Adrenal gland (tissue), 12 donors: ENCODE data around the gene ADAM29. TPM values are rescaled to one million over a fixed set of nuclear protein-coding genes. Genes with fewer than 3 reads are reported as not detected.

Source experiments
- DNase-seq, 7 donors: peaks; one replicate each; pipeline ENCODE4 v3.0.0-alpha.2; 2019 to 2020
- H3K27ac ChIP-seq, 5 donors: fragments of 200-600 bp; sonication (generic) in 4 of 5; 1 replicate in 3 of 5; 2 replicates in 2 of 5; pipeline versions ENCODE4 v1.5.1 to v1.8.0; 2016 to 2020; ENCODE audit warnings: mild to moderate bottlenecking in 1 of 5
- H3K27me3 ChIP-seq: fragments of 200-600 bp; 2 replicates; pipeline ENCODE4 v1.8.0; 2021
- H3K36me3 ChIP-seq, 2 donors: fragments of 200-600 bp; replicated peaks in 1 of 2; 1 replicate in 1 of 2; 2 replicates in 1 of 2; pipeline versions ENCODE4 v1.5.1 to v1.8.0; 2018 to 2022
- H3K4me1 ChIP-seq, 2 donors: fragments of 200-600 bp; replicated peaks in 1 of 2; 1 replicate in 1 of 2; 2 replicates in 1 of 2; pipeline versions ENCODE4 v1.5.1 to v1.8.0; 2018 to 2021
- H3K4me3 ChIP-seq, 4 donors: fragments of 200-600 bp; sonication (generic) in 3 of 4; one replicate each; pipeline ENCODE4 v1.5.1; 2016 to 2018
- H3K9me3 ChIP-seq, 3 donors: fragments of 200-600 bp; sonication (generic) in 1 of 3; replicated peaks in 1 of 3; 1 replicate in 2 of 3; 2 replicates in 1 of 3; pipeline versions ENCODE4 v1.5.1 to v1.8.0; 2016 to 2021
- CTCF ChIP-seq, 6 experiments: fragments of 450-650 bp in 4 of 6; fragments of 200-600 bp in 2 of 6; sonication (generic) in 1 of 6; IDR thresholded peaks; 1 replicate in 5 of 6; 2 replicates in 1 of 6; pipeline versions ENCODE4 v1.5.1 to v1.8.0; 2016 to 2021; ENCODE audit warnings: antibody characterized with exemption in 6 of 6, mild to moderate bottlenecking in 2 of 6, moderate library complexity in 1 of 6
- POLR2A ChIP-seq, 2 donors: fragments of 450-650 bp; IDR thresholded peaks; one replicate each; pipeline ENCODE4 v1.6.1; 2017; ENCODE audit warnings: antibody characterized with exemption in 2 of 2, mild to moderate bottlenecking in 2 of 2, moderate library complexity in 1 of 2
- WGBS, 4 donors: extraction: QIAGEN DNeasy Blood & Tissue Kit in 2 of 4; methylation state at CpG; one replicate each; pipeline versions ENCODE4 v1.1.5 to v1.1.7; 2013 to 2017; 5-methylcytosine and 5-hydroxymethylcytosine counted together
- intact Hi-C, 2 donors: fragments of 100-400 bp; cut with DNase I; formaldehyde crosslinking; loops; one replicate each; pipeline versions ENCODE4 v1.14.1 to v1.15.0; 2022 to 2023
- polyA plus RNA-seq, 3 donors: library from polyadenylated mRNA; stranded (reverse); fragments of 200-250 nt in 2 of 3; fragments of 350-450 nt in 1 of 3; fragmentation: Illumina TruSeq in 1 of 3; extraction: RNeasy Lipid Tissue Mini Kit (QIAGEN cat#74804) in 1 of 3; gene quantifications; one replicate each; pipeline ENCODE4 v1.2.3, GENCODE V29; 2013 to 2014
- total RNA-seq, 9 donors: library from RNA; depleted of rRNA in 4 of 9; stranded (reverse); fragments of >200 nt in 4 of 9; fragments of 120-200 nt in 1 of 9; fragmentation: NEBNext Ultra II Directional in 1 of 9; extraction: Animal tissue kit (Norgen Biotek cat#: 25700) in 1 of 9; gene quantifications; one replicate each; pipeline versions ENCODE4 v1.1.0 to v1.2.4, GENCODE V29; 2013 to 2023
- donor health status: healthy with polysubstance abuse.
- donor health status: Bipolar disorder and iron deficiency.
- donor health status: DM: yes; HTN: yes; CAD: no.
- donor health status: DM: no; HTN: no; CAD: no.
- donor health status: DM: no; HTN: no; CAD: no.
- donor health status: DM: yes; HTN: yes; CAD: no.

ADAM29 gene
- total and polyA plus RNA-seq, 12 donors, result 0.06 to 0.17 (median 0.07) TPM; not detected in 9

DNA sequence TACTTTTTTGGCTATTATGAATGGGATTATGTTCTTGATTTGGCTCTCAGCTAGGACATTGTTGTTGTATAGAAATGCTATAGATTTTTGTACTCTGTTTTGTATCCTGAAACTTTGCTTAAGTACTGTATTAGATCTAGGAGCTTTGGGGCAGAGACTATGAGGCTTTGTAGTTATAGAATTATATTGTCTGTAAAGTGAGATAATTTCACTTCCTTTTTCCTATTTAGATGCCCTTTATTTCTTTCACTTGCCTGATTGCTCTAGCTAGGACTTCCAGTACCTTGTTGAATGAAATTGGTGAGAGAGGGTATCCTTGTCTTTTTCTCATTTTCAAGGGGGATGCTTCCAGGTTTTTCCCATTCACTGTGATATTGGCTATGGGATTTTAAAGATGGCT lies 28.1 kb downstream of the ADAM29 start:
- no peak for DNase-seq
- Histone ChIP-seq H3K27ac (no peak overlapping the region), H3K4me1 (no peaks in the 10 kb centered on the region), H3K27me3 (no peaks in the 10 kb centered on the region), H3K4me3 (no peak overlapping the region), H3K36me3 (no peaks in the 10 kb centered on the region), H3K9me3 (no peaks in the 10 kb centered on the region)
- TF ChIP-seq POLR2A (IDR thresholded peaks at IDR 0.05) (no peak), CTCF (IDR thresholded peaks at IDR 0.05) (no peak)
- intact Hi-C loops, result no loop called here

GRCh38 chr4:174948826-174949225 lies 30.7 kb downstream of the ADAM29 start:
- no peaks in the 10 kb centered on the region for H3K9me3 ChIP-seq
- H3K4me1 ChIP-seq, result no peaks in the 10 kb centered on the region
- 78 to 87% (median 84%) methylated on average over 6 to 8 of the region's 8 CpGs for WGBS, 4 donors
- H3K27me3 ChIP-seq, result no peaks in the 10 kb centered on the region
- H3K27ac ChIP-seq, result no peak overlapping the region
- intact Hi-C loops, result no loop called here
- H3K36me3 ChIP-seq, result no peaks in the 10 kb centered on the region
- no peak for TF ChIP-seq CTCF (IDR thresholded peaks at IDR 0.05)
- TF ChIP-seq POLR2A (IDR thresholded peaks at IDR 0.05), result no peak
- DNase-seq, result no peak
- H3K4me3 ChIP-seq, result no peak overlapping the region

DNA sequence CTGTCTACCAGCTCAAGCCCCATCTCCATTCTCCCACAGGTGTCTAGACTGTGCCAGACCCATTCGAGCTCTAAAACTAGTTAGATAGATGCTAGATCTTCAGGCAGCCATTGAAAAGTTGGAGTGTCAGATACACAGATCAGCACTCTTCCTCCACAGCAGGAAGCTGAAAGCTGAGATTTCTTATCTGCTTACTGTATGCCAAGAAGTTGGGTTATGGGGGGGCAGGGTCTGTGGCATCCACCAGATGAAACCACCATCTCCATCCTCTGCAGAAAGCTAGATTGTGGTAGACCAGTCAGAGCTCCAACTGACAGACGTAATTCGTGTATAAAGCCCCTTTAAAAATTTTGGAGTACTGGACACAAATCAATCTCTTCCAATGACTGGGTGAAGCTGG lies 54.8 kb downstream of the ADAM29 start:
- no peak for TF ChIP-seq CTCF (IDR thresholded peaks at IDR 0.05)
- Histone ChIP-seq H3K36me3 (no peaks in the 10 kb centered on the region), H3K9me3 (no peaks in the 10 kb centered on the region), H3K27me3 (no peaks in the 10 kb centered on the region), H3K4me3 (no peak overlapping the region), H3K4me1 (no peaks in the 10 kb centered on the region), H3K27ac (no peak overlapping the region)
- WGBS, 4 donors, result 49 to 88% (median 61%) methylated on average over 3 of the region's 3 CpGs
- intact Hi-C loops, result no loop called here
- DNase-seq, result no peak

DNA sequence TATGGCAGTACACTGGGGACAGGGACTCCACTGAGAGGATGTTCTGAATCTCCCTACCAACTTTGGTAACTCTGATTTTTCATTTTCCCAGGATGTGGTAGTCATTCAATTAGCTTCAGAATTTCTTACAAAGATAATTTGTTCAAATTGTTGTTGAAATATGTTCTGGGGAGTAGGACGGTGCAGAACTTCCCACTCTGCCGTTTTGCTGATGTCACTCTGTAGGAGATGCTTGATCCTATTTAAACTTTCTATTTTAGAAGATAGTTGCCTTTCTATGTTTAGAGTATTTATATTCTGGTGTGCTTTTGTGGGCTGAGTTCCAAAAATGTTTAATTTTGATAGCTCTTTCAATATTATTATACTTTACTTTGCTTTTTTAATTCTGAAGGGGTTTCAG lies 55.2 kb downstream of the ADAM29 start:
- no peak for DNase-seq
- 62 to 72% (median 67%) methylated on average over 2 of the region's 2 CpGs for WGBS, 4 donors
- no peaks in the 10 kb centered on the region for H3K36me3 ChIP-seq
- no peaks in the 10 kb centered on the region for H3K4me1 ChIP-seq
- intact Hi-C loops, result no loop called here
- no peaks in the 10 kb centered on the region for H3K9me3 ChIP-seq
- no peak overlapping the region for H3K4me3 ChIP-seq
- TF ChIP-seq CTCF (IDR thresholded peaks at IDR 0.05), result no peak
- no peak for TF ChIP-seq POLR2A (IDR thresholded peaks at IDR 0.05)
- no peak overlapping the region for H3K27ac ChIP-seq
- H3K27me3 ChIP-seq, result no peaks in the 10 kb centered on the region
